Uterus (tissue), 2 donors: Measurements from ENCODE around the gene SPATA24.
"Not testable (repeated sequence)": the region's sequence is repeated elsewhere in the genome, so short reads cannot be mapped to it uniquely, and the experiment has no call there.

Source experiments
- POLR2A ChIP-seq, 2 donors: fragments of 450-650 bp; IDR thresholded peaks; one replicate each; pipeline ENCODE4 v1.6.1; 2016; ENCODE audit warnings: antibody characterized with exemption in 2 of 2, mild to moderate bottlenecking in 1 of 2, moderate library complexity in 1 of 2
- TF ChIP-seq, protein P1 (sequence below), 4 experiments: fragments of 200-600 bp in 2 of 4; fragments of 450-650 bp in 2 of 4; sonication (generic) in 2 of 4; IDR thresholded peaks; one replicate each; pipeline ENCODE4 v1.5.1; 2016 to 2019; ENCODE audit warnings: antibody characterized with exemption in 4 of 4, mild to moderate bottlenecking in 2 of 4, moderate library complexity in 1 of 4

DNA sequence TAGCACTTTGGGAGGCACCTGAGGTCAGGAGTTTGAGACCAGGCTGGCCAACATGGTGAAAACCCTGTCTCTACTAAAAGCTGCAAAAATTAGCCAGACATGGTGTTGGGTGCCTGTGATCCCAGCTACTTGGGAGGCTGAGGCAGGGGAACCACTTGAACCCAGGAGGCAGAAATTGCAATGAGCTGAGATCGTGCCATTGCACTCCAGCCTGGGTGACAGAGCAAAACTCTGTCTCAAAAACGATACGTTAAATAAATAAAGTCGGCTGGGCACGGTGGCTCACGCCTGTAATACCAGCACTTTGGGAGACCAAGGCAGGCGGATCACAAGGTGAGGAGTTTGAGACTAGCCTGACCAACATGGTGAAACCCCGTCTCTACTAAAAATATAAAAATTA lies 48.0 kb downstream of the SPATA24 start:
- TF ChIP-seq, protein P1, sequence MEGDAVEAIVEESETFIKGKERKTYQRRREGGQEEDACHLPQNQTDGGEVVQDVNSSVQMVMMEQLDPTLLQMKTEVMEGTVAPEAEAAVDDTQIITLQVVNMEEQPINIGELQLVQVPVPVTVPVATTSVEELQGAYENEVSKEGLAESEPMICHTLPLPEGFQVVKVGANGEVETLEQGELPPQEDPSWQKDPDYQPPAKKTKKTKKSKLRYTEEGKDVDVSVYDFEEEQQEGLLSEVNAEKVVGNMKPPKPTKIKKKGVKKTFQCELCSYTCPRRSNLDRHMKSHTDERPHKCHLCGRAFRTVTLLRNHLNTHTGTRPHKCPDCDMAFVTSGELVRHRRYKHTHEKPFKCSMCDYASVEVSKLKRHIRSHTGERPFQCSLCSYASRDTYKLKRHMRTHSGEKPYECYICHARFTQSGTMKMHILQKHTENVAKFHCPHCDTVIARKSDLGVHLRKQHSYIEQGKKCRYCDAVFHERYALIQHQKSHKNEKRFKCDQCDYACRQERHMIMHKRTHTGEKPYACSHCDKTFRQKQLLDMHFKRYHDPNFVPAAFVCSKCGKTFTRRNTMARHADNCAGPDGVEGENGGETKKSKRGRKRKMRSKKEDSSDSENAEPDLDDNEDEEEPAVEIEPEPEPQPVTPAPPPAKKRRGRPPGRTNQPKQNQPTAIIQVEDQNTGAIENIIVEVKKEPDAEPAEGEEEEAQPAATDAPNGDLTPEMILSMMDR (IDR thresholded peaks at IDR 0.05) = not testable (repeated sequence)
- TF ChIP-seq POLR2A (IDR thresholded peaks at IDR 0.05) = not testable (repeated sequence)
